ENCODE results near the gene TTBK2. TPM values are rescaled to one million over a fixed set of nuclear protein-coding genes. Genes with fewer than 3 reads are reported as not detected.

TTBK2 gene
- total RNA-seq, 1 experiment from 2014 or later: 10.6 TPM

- Mint-ChIP-seq H3K4me3 (no peak overlapping the region), H3K27ac (no peak overlapping the region), H3K27me3 (ENCODE audit: low read depth) (no peaks in the 10 kb centered on the region), H3K4me1 (no peaks in the 10 kb centered on the region), H3K36me3 (ENCODE audit: insufficient read depth in 1 of 3, low read depth in 3 of 3) (no peaks in the 10 kb centered on the region), H3K9me3 (no peaks in the 10 kb centered on the region)
- H3K56ac ChIP-seq (ENCODE audit: insufficient read length, low read depth, low read length): no peak overlapping the region
- no peaks in the 10 kb centered on the region for H4K20me1 ChIP-seq (ENCODE audit: control insufficient read depth, insufficient read depth, insufficient read length)
- no peaks in the 10 kb centered on the region for H3K4me1 ChIP-seq (ENCODE audit: insufficient read depth, low read length)
- DNase-seq: no peak
- H3K79me2 ChIP-seq (ENCODE audit: insufficient read depth, low read length): no peaks in the 10 kb centered on the region
- no peaks in the 10 kb centered on the region for H3K27me3 ChIP-seq (ENCODE audit: insufficient read depth, low read length)
- no peak overlapping the region for H3K9ac ChIP-seq (ENCODE audit: extremely low read depth, insufficient read length, low read length)
- H3K23me2 ChIP-seq (ENCODE audit: insufficient read length, low read depth, low read length, poor library complexity, severe bottlenecking): no peaks in the 10 kb centered on the region
- H2BK15ac ChIP-seq (ENCODE audit: low read depth, low read length): no peak overlapping the region
- H4K5ac ChIP-seq (ENCODE audit: insufficient read length, low read depth, low read length): no peak overlapping the region
- H4K8ac ChIP-seq (replicated peaks; ENCODE audit: insufficient read length, low read depth, low read length): no peak overlapping the region
- no peak overlapping the region for H3K23ac ChIP-seq (ENCODE audit: insufficient read length, low read depth, low read length)
- H2AK5ac ChIP-seq (ENCODE audit: insufficient read length, low read length): no peak overlapping the region
- no peak overlapping the region for H2BK120ac ChIP-seq (ENCODE audit: low read depth, low read length, poor library complexity, severe bottlenecking)
- H2AFZ ChIP-seq (ENCODE audit: low read length): no peak overlapping the region
- no peak overlapping the region for H2BK20ac ChIP-seq (ENCODE audit: low read depth, low read length, poor library complexity, severe bottlenecking)
- H3K4me2 ChIP-seq (ENCODE audit: insufficient read depth, insufficient read length, low read length): no peak overlapping the region
- no peak overlapping the region for H3K4ac ChIP-seq (ENCODE audit: low read depth, low read length)
- no peaks in the 10 kb centered on the region for H3K79me1 ChIP-seq (ENCODE audit: insufficient read depth, low read depth, low read length, poor library complexity, severe bottlenecking)
- H3K9me3 ChIP-seq (ENCODE audit: control insufficient read depth, low read depth, low read length): no peaks in the 10 kb centered on the region
- H3T11ph ChIP-seq (ENCODE audit: low read length): no peak overlapping the region
- no peak overlapping the region for H4K91ac ChIP-seq (ENCODE audit: insufficient read length, low read depth, low read length)
- H3K18ac ChIP-seq (ENCODE audit: insufficient read length, low read depth, low read length): no peak overlapping the region
- H3K27ac ChIP-seq (ENCODE audit: insufficient read length, low read depth, low read length): no peak overlapping the region
- no peak for TF ChIP-seq CTCF (conservative IDR thresholded peaks at IDR 0.05)
- no peak overlapping the region for H2BK12ac ChIP-seq (ENCODE audit: insufficient read length, low read depth, low read length)
- no CpG with 5 or more reads among the region's 7 CpGs for WGBS (ENCODE audit: extremely low coverage, insufficient read length, low lambda C conversion rate)
- H2BK5ac ChIP-seq (ENCODE audit: insufficient read length, low read length): no peak overlapping the region
- no peak overlapping the region for H3K14ac ChIP-seq (ENCODE audit: insufficient read depth, low read length)
Measured at GRCh38 chr15:42931702-42932486, 11.3 kb upstream of the TTBK2 start.

Data from H9 (cell line).